ENCODE measurements around the gene PDCD1.

GRCh38 chr2:241865957-241866789 lies 7.5 kb upstream of the PDCD1 start:
- TF ChIP-seq, protein P1, sequence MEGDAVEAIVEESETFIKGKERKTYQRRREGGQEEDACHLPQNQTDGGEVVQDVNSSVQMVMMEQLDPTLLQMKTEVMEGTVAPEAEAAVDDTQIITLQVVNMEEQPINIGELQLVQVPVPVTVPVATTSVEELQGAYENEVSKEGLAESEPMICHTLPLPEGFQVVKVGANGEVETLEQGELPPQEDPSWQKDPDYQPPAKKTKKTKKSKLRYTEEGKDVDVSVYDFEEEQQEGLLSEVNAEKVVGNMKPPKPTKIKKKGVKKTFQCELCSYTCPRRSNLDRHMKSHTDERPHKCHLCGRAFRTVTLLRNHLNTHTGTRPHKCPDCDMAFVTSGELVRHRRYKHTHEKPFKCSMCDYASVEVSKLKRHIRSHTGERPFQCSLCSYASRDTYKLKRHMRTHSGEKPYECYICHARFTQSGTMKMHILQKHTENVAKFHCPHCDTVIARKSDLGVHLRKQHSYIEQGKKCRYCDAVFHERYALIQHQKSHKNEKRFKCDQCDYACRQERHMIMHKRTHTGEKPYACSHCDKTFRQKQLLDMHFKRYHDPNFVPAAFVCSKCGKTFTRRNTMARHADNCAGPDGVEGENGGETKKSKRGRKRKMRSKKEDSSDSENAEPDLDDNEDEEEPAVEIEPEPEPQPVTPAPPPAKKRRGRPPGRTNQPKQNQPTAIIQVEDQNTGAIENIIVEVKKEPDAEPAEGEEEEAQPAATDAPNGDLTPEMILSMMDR (conservative IDR thresholded peaks at IDR 0.05) = no peak
- no peak for TF ChIP-seq EZH2 (IDR thresholded peaks at IDR 0.05; ENCODE audit: low read depth)
